SK-N-SH (cell line): ENCODE results near the gene THADA. TPM values are rescaled to one million over a fixed set of nuclear protein-coding genes. Genes with fewer than 3 reads are reported as not detected.

Experiments
- CTCF ChIA-PET: fragments of 300-600, 350-600 bp; formaldehyde crosslinking; extraction: SDS; loops from one replicate; lab custom pipeline; 2021; lab: Yijun Ruan, JAX
- POLR2A ChIA-PET: fragments of 350-600 bp; sonication (Branson Sonifier 250); formaldehyde crosslinking; extraction: SDS; loops from one replicate; lab custom pipeline; 2020; ENCODE audit warnings: antibody characterized with exemption, inconsistent platforms; lab: Yijun Ruan, JAX
- DNase-seq: peaks from one replicate; pipeline ENCODE4 v3.0.0; 2012
- H2AFZ ChIP-seq: fragments of 200-600 bp; sonication (generic); 2 replicates; pipeline ENCODE4 v1.8.1; 2016; ENCODE audit warnings: antibody characterized with exemption, mild to moderate bottlenecking, low read depth
- H3F3A ChIP-seq: fragments of 200-600 bp; sonication (generic); replicated peaks from 2 replicates; pipeline ENCODE3; 2016; ENCODE audit warnings: antibody characterized with exemption, mild to moderate bottlenecking; ENCODE audit not compliant: insufficient read depth
- H3K27ac ChIP-seq, 2 experiments: fragments of 200-500 bp in 1 of 2; fragments of 200-600 bp in 1 of 2; sonication (Bioruptor generic) in 1 of 2; sonication (generic), shearing (Covaris generic) in 1 of 2; 2 replicates each; pipeline versions ENCODE4 v1.5.1 to v1.6.1; 2014 to 2016; ENCODE audit warnings: low read depth in 2 of 2, inconsistent platforms in 1 of 2, low read length in 1 of 2, mild to moderate bottlenecking in 1 of 2, mixed read lengths in 1 of 2
- H3K27me3 ChIP-seq: fragments of 200-600 bp; sonication (generic), shearing (Covaris generic); 2 replicates; pipeline ENCODE4 v1.6.1; 2016; ENCODE audit warnings: mixed run types; ENCODE audit not compliant: insufficient read depth
- H3K36me3 ChIP-seq, 2 experiments: fragments of 200-500 bp in 1 of 2; fragments of 200-600 bp in 1 of 2; sonication (Bioruptor generic) in 1 of 2; sonication (generic) in 1 of 2; replicated peaks in 1 of 2; 2 replicates each; pipeline versions ENCODE3 to v1.5.1; 2014 to 2016; ENCODE audit warnings: low read length in 1 of 2, mild to moderate bottlenecking in 1 of 2; ENCODE audit not compliant: insufficient read depth in 2 of 2, control insufficient read depth in 1 of 2
- H3K4me1 ChIP-seq, 2 experiments: fragments of 200-500 bp in 1 of 2; fragments of 200-600 bp in 1 of 2; sonication (Bioruptor generic) in 1 of 2; sonication (generic), shearing (Covaris generic) in 1 of 2; 2 replicates each; pipeline versions ENCODE4 v1.5.1 to v1.6.1; 2014 to 2016; ENCODE audit warnings: low read depth in 1 of 2, low read length in 1 of 2, mixed run types in 1 of 2; ENCODE audit not compliant: insufficient read depth in 2 of 2, control insufficient read depth in 1 of 2
- H3K4me2 ChIP-seq: fragments of 200-600 bp; sonication (generic), shearing (Covaris generic); 2 replicates; pipeline ENCODE4 v1.6.1; 2017; ENCODE audit warnings: mixed run types
- H3K4me3 ChIP-seq, 2 experiments: fragments of 200-500 bp in 1 of 2; fragments of 200-600 bp in 1 of 2; sonication (Bioruptor generic) in 1 of 2; sonication (generic), shearing (Covaris generic) in 1 of 2; 2 replicates each; pipeline versions ENCODE4 v1.5.1 to v1.8.1; 2014 to 2016; ENCODE audit warnings: low read depth in 2 of 2, inconsistent platforms in 1 of 2, low read length in 1 of 2, mild to moderate bottlenecking in 1 of 2, mixed read lengths in 1 of 2, moderate library complexity in 1 of 2
- H3K79me2 ChIP-seq: fragments of 200-600 bp; sonication (generic); 2 replicates; pipeline ENCODE4 v1.8.1; 2017; ENCODE audit warnings: mild to moderate bottlenecking; ENCODE audit not compliant: insufficient read depth
- H3K9ac ChIP-seq: fragments of 200-600 bp; sonication (generic); 2 replicates; pipeline ENCODE4 v1.6.1; 2017; ENCODE audit warnings: mixed run types
- H3K9me2 ChIP-seq: fragments of 200-600 bp; sonication (generic); 2 replicates; pipeline ENCODE4 v1.6.1; 2017; ENCODE audit warnings: mixed run types
- H3K9me3 ChIP-seq: fragments of 200-600 bp; sonication (generic); 2 replicates; pipeline ENCODE4 v1.6.1; 2017; ENCODE audit warnings: mixed run types, mild to moderate bottlenecking, moderate library complexity
- H4K20me1 ChIP-seq: fragments of 200-600 bp; sonication (generic); 2 replicates; pipeline ENCODE4 v1.6.1; 2017; ENCODE audit warnings: mild to moderate bottlenecking, mixed run types; ENCODE audit not compliant: insufficient read depth
- CHD2 ChIP-seq: fragments of 150-350 bp; IDR thresholded peaks from 2 replicates; pipeline ENCODE4 v1.6.1; 2018; ENCODE audit warnings: low read length; ENCODE audit not compliant: partially characterized antibody
- GABPA ChIP-seq: IDR thresholded peaks from 2 replicates; pipeline ENCODE4 v1.4.0; 2012; ENCODE audit warnings: low read depth, mild to moderate bottlenecking
- GATA2 ChIP-seq: sonication (generic); formaldehyde crosslinking; IDR thresholded peaks from 2 replicates; pipeline ENCODE4 v1.5.0; 2020; ENCODE audit warnings: mild to moderate bottlenecking, missing genetic modification reagents
- JUND ChIP-seq: IDR thresholded peaks from 2 replicates; pipeline ENCODE4 v1.4.0; 2012
- MEF2A ChIP-seq: IDR thresholded peaks from 2 replicates; pipeline ENCODE4 v1.4.0; 2012; ENCODE audit warnings: low read depth, borderline replicate concordance
- MXI1 ChIP-seq: IDR thresholded peaks from 2 replicates; pipeline ENCODE4 v1.6.1; 2012; ENCODE audit warnings: mild to moderate bottlenecking, low read depth, low read length, improper control_type of control experiment
- NFIC ChIP-seq: IDR thresholded peaks from 2 replicates; pipeline ENCODE4 v1.4.0; 2012; ENCODE audit warnings: borderline replicate concordance
- NRF1 ChIP-seq: IDR thresholded peaks from 2 replicates; pipeline ENCODE4 v1.6.1; 2012; ENCODE audit warnings: low read depth, mild to moderate bottlenecking, low read length
- POLR2AphosphoS5 ChIP-seq: IDR thresholded peaks from 2 replicates; pipeline ENCODE4 v1.6.1; 2012; ENCODE audit warnings: low read depth, low read length
- RAD21 ChIP-seq: IDR thresholded peaks from 2 replicates; pipeline ENCODE4 v1.6.1; 2012; ENCODE audit warnings: mild to moderate bottlenecking, low read length
- RCOR1 ChIP-seq: fragments of 150-350 bp; IDR thresholded peaks from 2 replicates; pipeline ENCODE4 v1.6.1; 2017; ENCODE audit warnings: antibody characterized with exemption, low read length
- SIN3A ChIP-seq: IDR thresholded peaks from 2 replicates; pipeline ENCODE4 v1.6.1; 2012; ENCODE audit warnings: low read depth, mild to moderate bottlenecking, low read length, moderate library complexity, borderline replicate concordance
- SMC3 ChIP-seq: IDR thresholded peaks from 2 replicates; pipeline ENCODE4 v1.6.1; 2012; ENCODE audit warnings: low read depth, low read length, improper control_type of control experiment
- TAF1 ChIP-seq: IDR thresholded peaks from 2 replicates; pipeline ENCODE4 v1.6.1; 2012; ENCODE audit warnings: low read depth, mild to moderate bottlenecking, low read length, moderate library complexity, borderline replicate concordance
- TCF12 ChIP-seq: IDR thresholded peaks from 2 replicates; pipeline ENCODE4 v1.4.0; 2012
- YY1 ChIP-seq: IDR thresholded peaks from 2 replicates; pipeline ENCODE4 v1.4.0; 2012; ENCODE audit warnings: low read depth, mild to moderate bottlenecking
- WGBS: methylation state at CpG from one replicate; pipeline ENCODE4 v1.1.6; 2017; ENCODE audit warnings: low lambda C conversion rate; 5-methylcytosine and 5-hydroxymethylcytosine counted together
- polyA plus RNA-seq, 3 experiments: library from polyadenylated mRNA; depleted of rRNA; stranded (reverse); fragments of >200 nt; gene quantifications; 2 replicates each; pipeline ENCODE4 v1.2.3, GENCODE V29; 2012
- TF ChIP-seq, protein P1 (sequence below): IDR thresholded peaks from 2 replicates; pipeline ENCODE4 v1.4.0; 2012; ENCODE audit warnings: low read depth, borderline replicate concordance
- TF ChIP-seq, protein P2 (sequence below): fragments of 200-600 bp; sonication (generic); IDR thresholded peaks from 2 replicates; pipeline ENCODE4 v1.6.1; 2017; ENCODE audit warnings: antibody characterized with exemption, mild to moderate bottlenecking, moderate library complexity
- TF ChIP-seq, protein P3 (sequence below): IDR thresholded peaks from 2 replicates; pipeline ENCODE4 v1.4.0; 2012; ENCODE audit warnings: low read depth, borderline replicate concordance

Gene THADA
- polyA plus RNA-seq, 1 of the 3 experiments (the other 2 are of a cell fraction) = 25.6 TPM

DNA sequence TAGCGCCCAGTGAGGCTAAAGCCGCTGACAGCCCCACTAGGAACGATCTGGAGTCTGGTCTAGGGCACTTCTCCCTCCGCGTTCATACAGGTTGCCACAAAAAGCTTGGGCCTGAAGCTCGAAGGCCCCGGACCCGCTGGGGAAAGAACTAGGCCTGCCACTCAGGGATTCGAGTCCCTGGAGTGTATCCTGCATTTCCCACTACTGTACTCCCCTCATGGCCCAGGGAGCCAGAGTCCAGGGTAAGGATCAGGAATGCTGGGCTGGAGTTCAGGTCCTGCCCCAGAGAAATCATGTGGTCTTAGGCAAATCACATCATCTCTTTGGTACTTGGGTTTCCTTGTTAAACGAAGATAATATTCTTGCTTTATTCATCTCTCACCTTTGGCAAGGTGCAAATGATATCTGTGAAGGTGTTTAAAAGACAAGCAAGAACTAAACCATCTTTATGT is 368.0 kb downstream of the THADA start:
- H3F3A ChIP-seq = peaks cover 30% of the 10 kb centered on the region
- WGBS = 30% methylated on average over 8 of the region's 10 CpGs
- H3K9me3 ChIP-seq = no peaks in the 10 kb centered on the region
- peak overlapping the region; percentile 83 for H3K4me2 ChIP-seq
- peak overlapping the region; percentile 96 for H3K9ac ChIP-seq
- ChIA-PET POLR2A (interaction anchor here (0.6 to 3.7 kb wide), 21 partner anchors 13 to 417 kb away, joined by 3 to 24 read pairs (median 5); no protein-coding TSS in a partner anchor), CTCF (interaction anchor here (0.7 to 16.3 kb wide), 54 partner anchors 10 to 415 kb away, joined by 3 to 299 read pairs (median 8); no protein-coding TSS in a partner anchor)
- peaks cover 49% of the 10 kb centered on the region for H3K79me2 ChIP-seq
- peak overlapping the region; percentile 91 to 95 for H3K27ac ChIP-seq
- no peak for DNase-seq
- peak overlapping the region; percentile 95 to 97 for H3K4me3 ChIP-seq
- TF ChIP-seq YY1 (no peak), NRF1 (no peak), NFIC (no peak), MEF2A (no peak), TAF1 (no peak), SMC3 (peak; percentile 45; the same call in 1 of the 2 replicates), CHD2 (no peak)
- TF ChIP-seq, protein P1, sequence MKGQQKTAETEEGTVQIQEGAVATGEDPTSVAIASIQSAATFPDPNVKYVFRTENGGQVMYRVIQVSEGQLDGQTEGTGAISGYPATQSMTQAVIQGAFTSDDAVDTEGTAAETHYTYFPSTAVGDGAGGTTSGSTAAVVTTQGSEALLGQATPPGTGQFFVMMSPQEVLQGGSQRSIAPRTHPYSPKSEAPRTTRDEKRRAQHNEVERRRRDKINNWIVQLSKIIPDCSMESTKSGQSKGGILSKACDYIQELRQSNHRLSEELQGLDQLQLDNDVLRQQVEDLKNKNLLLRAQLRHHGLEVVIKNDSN = no peak
- TF ChIP-seq, protein P2, sequence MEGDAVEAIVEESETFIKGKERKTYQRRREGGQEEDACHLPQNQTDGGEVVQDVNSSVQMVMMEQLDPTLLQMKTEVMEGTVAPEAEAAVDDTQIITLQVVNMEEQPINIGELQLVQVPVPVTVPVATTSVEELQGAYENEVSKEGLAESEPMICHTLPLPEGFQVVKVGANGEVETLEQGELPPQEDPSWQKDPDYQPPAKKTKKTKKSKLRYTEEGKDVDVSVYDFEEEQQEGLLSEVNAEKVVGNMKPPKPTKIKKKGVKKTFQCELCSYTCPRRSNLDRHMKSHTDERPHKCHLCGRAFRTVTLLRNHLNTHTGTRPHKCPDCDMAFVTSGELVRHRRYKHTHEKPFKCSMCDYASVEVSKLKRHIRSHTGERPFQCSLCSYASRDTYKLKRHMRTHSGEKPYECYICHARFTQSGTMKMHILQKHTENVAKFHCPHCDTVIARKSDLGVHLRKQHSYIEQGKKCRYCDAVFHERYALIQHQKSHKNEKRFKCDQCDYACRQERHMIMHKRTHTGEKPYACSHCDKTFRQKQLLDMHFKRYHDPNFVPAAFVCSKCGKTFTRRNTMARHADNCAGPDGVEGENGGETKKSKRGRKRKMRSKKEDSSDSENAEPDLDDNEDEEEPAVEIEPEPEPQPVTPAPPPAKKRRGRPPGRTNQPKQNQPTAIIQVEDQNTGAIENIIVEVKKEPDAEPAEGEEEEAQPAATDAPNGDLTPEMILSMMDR = peak; percentile 52
- TF ChIP-seq, all 33 proteins: peak for 2
- Histone ChIP-seq H3K36me3 (peaks cover 13 to 35% of the 10 kb centered on the region in 2 experiments), H2AFZ (no peak overlapping the region), H3K4me1 (peaks cover 11 to 40% of the 10 kb centered on the region in 2 experiments), H3K9me2 (no peaks in the 10 kb centered on the region), H3K27me3 (no peaks in the 10 kb centered on the region), H4K20me1 (peaks cover 32% of the 10 kb centered on the region)

DNA sequence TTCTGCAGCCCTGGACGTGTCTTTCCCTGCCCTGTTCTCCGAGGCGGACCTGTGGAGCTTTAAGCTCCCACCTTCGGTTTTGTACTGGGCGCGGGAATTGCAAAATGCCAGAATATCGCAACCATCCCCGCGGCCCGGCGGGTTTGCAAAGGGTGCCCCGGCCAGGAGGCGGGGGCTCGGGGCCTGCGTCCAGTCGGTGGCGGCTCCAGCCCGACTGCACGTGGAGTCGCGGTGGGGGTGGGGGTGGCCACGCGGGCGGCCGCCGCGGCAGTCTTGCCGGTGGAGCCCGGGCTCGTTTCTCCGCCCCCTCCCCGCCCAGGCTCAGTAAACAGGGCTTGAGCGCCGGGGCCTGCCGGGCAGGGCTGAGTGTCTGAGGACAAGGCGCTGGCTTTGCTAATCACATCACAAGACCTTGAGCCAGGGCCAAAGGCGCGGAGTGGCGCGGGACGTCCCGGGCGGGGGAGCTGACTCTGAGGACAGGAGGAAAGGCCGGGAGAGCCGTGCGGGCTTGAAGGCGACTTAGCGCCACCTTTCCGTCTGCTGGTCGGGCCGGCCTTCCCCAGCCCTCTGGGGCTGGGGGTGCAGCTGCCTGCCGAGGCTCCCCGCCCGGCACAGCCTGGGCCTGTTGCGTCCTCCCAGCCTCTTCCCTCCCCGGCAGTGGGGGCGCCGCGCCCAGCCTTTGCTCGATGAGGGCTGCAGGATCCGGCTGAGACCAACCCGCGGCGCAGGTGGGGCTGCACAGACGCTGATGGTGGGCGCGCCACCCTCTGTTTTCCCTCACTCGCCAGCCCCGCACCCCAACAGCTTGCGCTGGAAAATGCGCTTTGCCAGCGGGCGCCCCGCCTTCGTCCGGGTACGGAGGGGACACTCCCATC is 368.6 kb downstream of the THADA start:
- Histone ChIP-seq H3F3A (peaks cover 37% of the 10 kb centered on the region), H3K27me3 (no peaks in the 10 kb centered on the region), H3K9ac (peak overlapping the region; percentile 96), H3K4me2 (peak overlapping the region; percentile 83), H3K4me3 (peak overlapping the region; percentile 95 to 97), H3K4me1 (peaks cover 15 to 47% of the 10 kb centered on the region in 2 experiments), H3K36me3 (peaks cover 20 to 42% of the 10 kb centered on the region in 2 experiments), H4K20me1 (peaks cover 34% of the 10 kb centered on the region), H3K9me2 (no peaks in the 10 kb centered on the region), H3K79me2 (peaks cover 56% of the 10 kb centered on the region), H3K9me3 (no peaks in the 10 kb centered on the region), H3K27ac (peak overlapping the region; percentile 91 to 95), H2AFZ (peak overlapping the region; percentile 51; the same call in 1 of the 2 replicates)
- ChIA-PET POLR2A (interaction anchor here (0.6 to 3.7 kb wide), 34 partner anchors 13 to 416 kb away, joined by 3 to 24 read pairs (median 4); partner anchors contain the start of gene THADA), CTCF (interaction anchor here (0.7 to 16.3 kb wide), 56 partner anchors 9 to 414 kb away, joined by 3 to 299 read pairs (median 7); no protein-coding TSS in a partner anchor)
- DNase-seq = peak; percentile 91
- WGBS = 3% methylated on average over 33 of the region's 77 CpGs
- TF ChIP-seq, protein P1 = peak; percentile 22; the same call in 1 of the 2 replicates
- TF ChIP-seq SIN3A (peak; percentile 30; the same call in 1 of the 2 replicates), POLR2AphosphoS5 (peak; percentile 28; the same call in 1 of the 2 replicates), JUND (0 out of 2 replicates have a peak, but pooled peaks have one; percentile 21), TAF1 (peak; percentile 52; the same call in 1 of the 2 replicates), TCF12 (peak; percentile 45), NFIC (peak; percentile 5; the same call in 1 of the 2 replicates), GATA2 (CRISPR knock-in tag) (no peak), MXI1 (peak; percentile 94), GABPA (no peak), RAD21 (peak; percentile 51; the same call in 1 of the 2 replicates), NRF1 (0 out of 2 replicates have a peak, but pooled peaks have one; percentile 8), RCOR1 (0 out of 2 replicates have a peak, but pooled peaks have one; percentile 4)
- TF ChIP-seq, protein P3, sequence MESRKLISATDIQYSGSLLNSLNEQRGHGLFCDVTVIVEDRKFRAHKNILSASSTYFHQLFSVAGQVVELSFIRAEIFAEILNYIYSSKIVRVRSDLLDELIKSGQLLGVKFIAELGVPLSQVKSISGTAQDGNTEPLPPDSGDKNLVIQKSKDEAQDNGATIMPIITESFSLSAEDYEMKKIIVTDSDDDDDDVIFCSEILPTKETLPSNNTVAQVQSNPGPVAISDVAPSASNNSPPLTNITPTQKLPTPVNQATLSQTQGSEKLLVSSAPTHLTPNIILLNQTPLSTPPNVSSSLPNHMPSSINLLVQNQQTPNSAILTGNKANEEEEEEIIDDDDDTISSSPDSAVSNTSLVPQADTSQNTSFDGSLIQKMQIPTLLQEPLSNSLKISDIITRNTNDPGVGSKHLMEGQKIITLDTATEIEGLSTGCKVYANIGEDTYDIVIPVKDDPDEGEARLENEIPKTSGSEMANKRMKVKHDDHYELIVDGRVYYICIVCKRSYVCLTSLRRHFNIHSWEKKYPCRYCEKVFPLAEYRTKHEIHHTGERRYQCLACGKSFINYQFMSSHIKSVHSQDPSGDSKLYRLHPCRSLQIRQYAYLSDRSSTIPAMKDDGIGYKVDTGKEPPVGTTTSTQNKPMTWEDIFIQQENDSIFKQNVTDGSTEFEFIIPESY = no peak; the same call in 1 of the 2 replicates
